ENCODE data around the gene MYL12B.
A peak's percentile ranks its signal among the peaks of the same experiment; 100 is the strongest.
"Not testable (repeated sequence)": the region's sequence is repeated elsewhere in the genome, so short reads cannot be mapped to it uniquely, and the experiment has no call there.

The MYL12B gene

GRCh38 chr18:3263132-3263700, 1.3 kb downstream of the MYL12B start:
- DNase-seq = no peak

- DNase-seq = no peak
Observed at GRCh38 chr18:3264362-3264761, 2.4 kb downstream of the MYL12B start.

DNA sequence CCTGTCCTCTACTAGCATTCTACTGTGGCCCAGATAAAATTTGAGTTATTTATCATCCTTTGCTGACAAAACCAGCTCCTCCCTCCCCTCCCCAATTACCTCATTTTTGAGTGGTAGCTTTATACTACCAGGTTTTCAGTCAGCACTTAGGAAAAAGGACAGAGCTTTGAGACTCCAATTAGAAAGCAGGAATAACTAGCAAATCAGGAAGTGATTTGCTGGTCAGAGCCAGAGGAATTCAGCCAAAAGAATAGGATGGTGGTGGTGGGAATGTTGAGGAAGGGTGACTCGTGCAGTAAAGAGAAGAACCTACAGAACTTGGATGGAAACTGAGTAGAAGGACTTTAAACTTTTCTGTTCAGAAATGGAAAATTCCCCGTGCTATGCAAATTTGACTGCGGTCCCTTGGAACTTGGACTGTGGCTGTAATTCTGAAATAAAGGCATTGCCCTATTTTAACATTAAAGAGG, 3.7 kb downstream of the MYL12B start:
- no peak for DNase-seq

GRCh38 chr18:3266062-3266608, 4.2 kb downstream of the MYL12B start:
- DNase-seq = no peak

- DNase-seq = no peak
Observed at GRCh38 chr18:3268306-3268705, 6.4 kb downstream of the MYL12B start.

DNA sequence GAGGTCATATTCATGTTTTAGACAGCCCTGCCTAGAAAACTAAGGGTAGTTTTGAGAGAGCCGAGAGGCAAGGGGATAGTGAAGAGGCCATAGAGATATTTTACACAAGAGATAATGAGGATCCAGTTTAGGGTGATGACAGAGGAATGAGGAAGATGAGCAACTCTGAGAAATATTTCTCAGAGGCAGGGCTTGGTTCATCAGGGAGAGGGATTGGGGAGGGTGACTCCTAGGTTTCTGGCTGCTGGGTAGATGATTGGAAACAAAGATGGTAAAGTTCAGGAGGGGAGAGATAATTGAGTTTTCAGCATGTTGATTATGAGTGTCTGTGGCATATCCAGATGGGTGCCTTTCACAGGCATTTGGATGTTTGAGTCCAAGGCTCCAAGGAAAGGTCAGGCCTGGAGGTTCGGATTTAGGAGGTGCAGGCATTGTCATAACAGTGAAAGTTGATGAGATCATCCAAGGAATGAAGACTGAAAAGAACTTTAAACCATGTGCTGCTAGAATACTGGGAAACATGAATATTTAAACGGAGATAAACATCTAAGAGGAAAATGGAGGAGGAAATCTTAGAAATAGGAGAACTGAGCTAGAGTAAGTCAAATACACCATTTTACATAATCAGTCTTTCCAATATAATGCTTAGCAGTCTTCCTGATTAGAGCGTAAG, 7.4 kb downstream of the MYL12B start:
- DNase-seq = no peak

DNA sequence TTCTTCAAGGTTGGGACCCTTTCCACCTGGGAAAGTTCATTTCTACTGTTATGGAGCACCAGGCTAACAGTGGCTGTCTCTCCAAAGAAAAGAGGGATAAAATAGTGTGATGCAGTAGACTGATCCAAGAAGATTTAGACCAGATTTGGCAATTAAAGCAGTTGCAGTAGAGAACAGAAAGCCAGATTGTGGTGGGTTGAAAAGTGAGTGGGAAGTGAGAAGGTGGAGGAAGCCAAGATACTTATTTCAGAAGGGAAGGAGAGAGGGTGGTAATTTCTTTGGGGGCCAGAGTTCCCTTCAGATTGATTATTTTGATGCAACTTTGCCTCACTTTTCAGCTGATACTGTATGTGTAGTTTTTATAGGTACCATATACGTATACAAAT, 8.0 kb downstream of the MYL12B start:
- no peak for DNase-seq

GRCh38 chr18:3273042-3273441, 11.1 kb downstream of the MYL12B start:
- DNase-seq = no peak

GRCh38 chr18:3277643-3278213, 15.8 kb downstream of the MYL12B start:
- not testable (repeated sequence) for DNase-seq

DNA sequence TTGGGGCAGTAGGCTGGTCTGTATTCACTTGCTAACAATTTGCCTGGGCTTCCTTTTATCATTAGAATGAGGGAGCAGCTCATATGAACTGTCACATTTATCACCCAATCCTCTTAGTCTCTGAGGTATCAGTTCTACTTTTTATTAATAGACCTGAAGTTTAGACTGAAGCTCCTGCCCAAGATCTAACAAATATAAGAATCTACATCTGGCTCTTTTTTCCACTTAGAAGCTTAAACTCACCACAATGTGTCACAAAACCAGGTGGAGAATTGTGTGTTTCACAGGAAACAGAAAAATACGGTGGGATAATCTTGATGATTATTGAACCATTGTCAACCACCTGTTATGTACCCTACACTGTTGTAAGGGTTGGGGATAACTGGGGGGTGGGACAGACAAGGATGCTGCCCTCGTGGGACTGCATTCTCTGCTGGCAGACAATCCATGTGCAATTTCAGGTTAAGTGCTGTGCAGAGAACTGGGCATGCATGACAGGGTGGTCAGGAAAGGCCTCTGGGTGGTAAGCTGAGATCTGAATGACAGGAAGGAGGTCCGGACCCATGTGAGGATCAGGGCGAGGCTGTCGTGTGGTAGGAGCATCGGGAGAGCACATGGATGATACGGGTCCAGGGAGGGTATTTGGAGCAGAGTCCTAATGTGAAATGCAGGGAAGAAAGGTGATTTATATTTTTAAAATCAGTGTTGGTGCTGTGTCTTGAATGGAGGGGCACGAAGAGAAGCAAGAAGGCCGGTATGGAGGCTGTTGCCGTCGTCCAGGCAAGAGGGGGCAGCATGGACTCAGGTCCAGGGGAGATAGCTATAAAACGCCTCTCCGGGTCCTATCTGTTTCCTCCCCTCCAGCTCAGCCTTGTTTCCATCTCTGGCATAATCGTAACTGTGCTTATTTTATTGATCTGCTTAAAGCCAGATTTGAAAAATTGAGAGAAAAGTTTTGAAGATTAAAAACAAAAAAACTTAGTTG, 17.6 kb downstream of the MYL12B start:
- DNase-seq = no peak

DNA sequence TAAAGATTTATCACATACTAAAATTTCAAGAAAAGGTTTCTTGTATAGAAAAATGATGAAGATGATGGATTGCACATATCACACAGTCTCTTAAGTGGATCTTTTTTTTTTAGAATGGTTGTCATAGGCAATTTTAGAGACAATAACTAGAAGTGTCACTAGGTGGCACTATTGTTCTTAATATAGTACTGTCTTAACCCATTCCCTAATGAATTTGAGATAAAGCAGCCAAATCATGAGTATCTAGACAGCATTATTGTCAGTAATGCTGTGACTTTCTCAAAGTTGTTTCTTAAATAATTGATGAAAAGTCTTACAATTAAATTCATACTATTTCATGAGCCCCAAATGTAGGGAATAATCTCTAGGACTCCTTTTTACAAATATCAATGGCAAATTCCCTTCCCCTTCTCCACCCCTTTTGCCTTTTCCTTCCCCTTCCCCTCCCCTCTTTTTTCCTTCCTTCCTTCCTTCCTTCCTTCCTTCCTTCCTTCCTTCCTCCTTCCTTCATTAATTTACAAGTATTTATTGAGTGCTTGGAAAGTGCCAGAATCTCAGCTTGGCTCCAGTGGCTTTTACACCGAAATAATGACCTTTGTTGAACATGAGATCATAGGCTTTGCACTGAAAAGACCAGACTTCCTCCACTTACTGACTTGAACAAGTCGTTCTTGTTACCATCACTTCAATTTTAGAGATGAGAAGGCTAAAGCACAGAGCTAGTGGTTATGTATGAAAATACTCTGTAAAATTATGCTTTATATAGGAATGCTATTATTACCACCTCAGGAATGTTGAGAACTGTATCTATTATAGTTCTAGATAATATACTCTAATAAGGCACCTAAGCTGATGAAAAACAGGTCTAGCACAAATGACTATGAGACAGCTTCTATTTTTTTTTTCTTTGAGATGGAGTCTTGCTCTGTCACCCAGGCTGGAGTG, 19.8 kb downstream of the MYL12B start:
- DNase-seq = peak; percentile 67

DNA sequence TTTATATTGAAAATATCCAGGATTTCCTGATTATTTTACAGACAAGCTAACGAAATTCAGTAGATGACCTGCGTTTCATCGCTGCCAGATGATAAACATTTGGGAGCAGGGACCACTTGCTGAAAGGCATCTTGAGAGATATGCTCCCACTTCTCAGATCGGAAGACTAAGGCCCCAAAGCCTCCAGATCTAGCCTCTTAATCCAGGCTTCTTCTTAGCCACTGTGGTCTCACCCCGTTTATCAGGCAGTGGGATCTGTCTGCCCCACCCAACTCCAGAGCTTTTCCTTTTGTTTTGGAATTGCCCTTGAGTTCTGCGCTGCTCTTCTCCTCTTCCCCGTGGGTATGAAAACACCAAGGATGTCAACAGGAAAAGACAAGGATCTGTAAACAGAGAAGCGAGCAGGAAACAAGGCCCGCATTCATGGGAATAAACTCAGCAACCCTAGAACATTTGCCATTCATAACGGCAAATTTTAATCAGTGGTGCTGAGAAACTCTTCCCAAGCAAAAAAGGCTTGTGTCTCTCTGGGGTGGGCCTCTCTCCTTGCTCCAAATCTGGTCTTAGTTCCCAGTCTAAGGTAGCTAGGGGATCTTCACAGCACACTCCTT, 21.4 kb downstream of the MYL12B start:
- DNase-seq = no peak

GRCh38 chr18:3283908-3284307, 22.0 kb downstream of the MYL12B start:
- no peak for DNase-seq

GRCh38 chr18:3284501-3284900, 22.6 kb downstream of the MYL12B start:
- DNase-seq = no peak

- no peak for DNase-seq
Observed at GRCh38 chr18:3286159-3286558, 24.2 kb downstream of the MYL12B start.

DNA sequence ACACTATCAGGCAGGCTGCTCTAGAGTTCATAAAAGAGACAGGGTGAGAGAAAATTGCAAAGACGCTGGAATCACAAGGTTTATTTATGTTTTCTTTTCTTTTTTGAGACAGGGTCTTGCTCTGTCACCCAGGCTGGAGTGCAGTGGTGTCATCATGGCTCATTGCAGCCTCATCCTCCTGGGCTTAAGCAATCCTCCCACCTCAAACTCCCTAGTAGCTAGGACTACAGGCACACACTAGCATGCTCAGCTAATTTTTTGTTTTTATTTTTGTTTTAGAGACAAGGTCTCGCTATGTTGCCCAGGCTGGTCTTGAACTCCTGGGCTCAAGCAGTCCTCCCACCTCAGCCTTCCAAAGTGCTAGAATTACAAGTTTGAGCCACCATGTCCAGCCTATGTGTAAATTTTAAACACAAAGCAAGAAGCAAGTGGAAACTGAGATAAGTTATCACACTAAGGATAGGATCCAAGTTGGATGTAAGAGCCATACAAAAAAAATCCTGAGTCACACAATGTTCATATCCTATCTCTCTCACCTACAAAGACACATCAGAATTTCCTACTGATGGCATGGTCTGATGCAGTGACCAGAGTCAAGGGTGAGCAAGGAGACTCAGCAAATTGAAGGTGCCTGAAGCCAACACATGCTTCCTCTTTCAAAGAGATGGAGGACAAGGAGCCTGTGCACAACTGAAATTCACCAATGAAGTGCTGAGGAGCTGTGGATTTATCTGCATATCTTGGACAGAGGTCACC, 31.4 kb downstream of the MYL12B start:
- DNase-seq = no peak

DNA sequence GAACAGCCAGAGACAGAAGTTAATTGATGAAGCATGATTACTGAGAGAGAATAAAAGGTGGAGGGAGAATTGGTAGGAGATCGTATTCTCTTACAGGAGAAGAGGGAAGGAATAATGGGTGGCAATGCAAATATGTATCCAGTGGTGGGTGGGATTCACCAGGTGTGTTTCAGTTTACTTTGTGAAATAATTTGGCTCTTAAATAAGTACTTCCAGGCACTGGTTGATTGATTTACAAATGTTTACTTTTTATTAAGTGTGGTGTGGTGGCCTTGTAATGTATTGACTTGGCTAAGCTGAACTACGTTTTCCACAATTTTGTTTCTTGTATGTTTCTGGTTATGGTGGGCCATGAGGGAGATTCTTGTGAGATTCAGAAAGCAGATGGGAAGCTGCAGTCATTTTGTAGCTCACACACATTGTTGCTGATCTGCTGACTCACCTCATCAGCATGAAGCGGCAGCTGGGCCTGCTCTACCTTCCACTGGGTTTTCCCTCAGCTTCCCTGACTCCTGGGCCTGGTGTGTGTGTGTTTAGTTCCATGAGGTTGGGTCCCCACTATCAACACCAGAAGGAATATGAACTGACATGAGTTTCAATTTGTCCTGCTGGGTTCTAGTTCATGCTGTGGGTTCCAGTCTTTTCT, 32.6 kb downstream of the MYL12B start:
- peak; percentile 37 for DNase-seq

GRCh38 chr18:3297025-3297984, 35.4 kb downstream of the MYL12B start:
- DNase-seq = peak; percentile 86

GRCh38 chr18:3304832-3305231, 42.9 kb downstream of the MYL12B start:
- no peak for DNase-seq
